Astrocyte (in vitro differentiated cells and primary cell): ENCODE data around the gene KRT37. TPM values are rescaled to one million over a fixed set of nuclear protein-coding genes. Genes with fewer than 3 reads are reported as not detected.

Source experiments
- DNase-seq: peaks from one replicate; pipeline ENCODE4 v3.0.0-alpha.2; 2010; ENCODE audit warnings: low read depth
- FAIRE-seq: peaks from 2 replicates; lab custom pipeline; 2011; peaks lifted over from hg19 to GRCh38; lab: Jason Lieb, UNC
- H2AFZ ChIP-seq: 2 replicates; pipeline ENCODE4 v1.6.0; 2012; ENCODE audit warnings: low read depth, low read length, inconsistent platforms
- H3K27ac ChIP-seq: 2 replicates; pipeline ENCODE4 v1.5.1; 2011; ENCODE audit warnings: low read depth, low read length, inconsistent platforms
- H3K27me3 ChIP-seq: 2 replicates; pipeline ENCODE4 v1.6.0; 2011; ENCODE audit warnings: low read length, inconsistent platforms; ENCODE audit not compliant: insufficient read depth
- H3K36me3 ChIP-seq: 2 replicates; pipeline ENCODE4 v1.5.1; 2011; ENCODE audit warnings: low read length, inconsistent platforms; ENCODE audit not compliant: insufficient read depth
- H3K4me1 ChIP-seq: 2 replicates; pipeline ENCODE4 v1.5.1; 2011; ENCODE audit warnings: low read length, inconsistent platforms; ENCODE audit not compliant: insufficient read depth
- H3K4me2 ChIP-seq: 2 replicates; pipeline ENCODE4 v1.6.0; 2012; ENCODE audit warnings: low read length, inconsistent platforms
- H3K4me3 ChIP-seq: 2 replicates; pipeline ENCODE4 v1.5.1; 2011; ENCODE audit warnings: low read depth, mild to moderate bottlenecking, low read length, inconsistent platforms; ENCODE audit not compliant: insufficient read depth
- H3K79me2 ChIP-seq: 2 replicates; pipeline ENCODE4 v1.6.0; 2012; ENCODE audit warnings: mild to moderate bottlenecking, low read length, inconsistent platforms; ENCODE audit not compliant: insufficient read depth
- H3K9ac ChIP-seq: 2 replicates; pipeline ENCODE4 v1.6.0; 2012; ENCODE audit warnings: mild to moderate bottlenecking, low read length, inconsistent platforms
- H3K9me3 ChIP-seq: 2 replicates; pipeline ENCODE4 v1.5.1; 2012; ENCODE audit warnings: low read depth, mild to moderate bottlenecking, low read length, inconsistent platforms; ENCODE audit not compliant: insufficient read depth
- H4K20me1 ChIP-seq: 2 replicates; pipeline ENCODE4 v1.6.0; 2012; ENCODE audit warnings: low read length, inconsistent platforms; ENCODE audit not compliant: insufficient read depth
- H3K27ac Mint-ChIP-seq: one replicate; pipeline ENCODE4 v1.8.0; 2021; ENCODE audit warnings: mild to moderate bottlenecking, mixed read lengths; ENCODE audit not compliant: unreplicated experiment
- H3K27me3 Mint-ChIP-seq: one replicate; pipeline ENCODE4 v1.8.0; 2021; ENCODE audit warnings: low read depth, mixed read lengths; ENCODE audit not compliant: unreplicated experiment
- H3K36me3 Mint-ChIP-seq: one replicate; pipeline ENCODE4 v1.8.0; 2021; ENCODE audit warnings: low read depth, mixed read lengths; ENCODE audit not compliant: unreplicated experiment
- H3K4me1 Mint-ChIP-seq: one replicate; pipeline ENCODE4 v1.8.0; 2021; ENCODE audit warnings: low read depth, mixed read lengths; ENCODE audit not compliant: unreplicated experiment
- H3K4me3 Mint-ChIP-seq: one replicate; pipeline ENCODE4 v1.8.0; 2021; ENCODE audit warnings: mild to moderate bottlenecking, moderate library complexity, mixed read lengths; ENCODE audit not compliant: unreplicated experiment
- H3K9me3 Mint-ChIP-seq: one replicate; pipeline ENCODE4 v1.8.0; 2021; ENCODE audit warnings: mild to moderate bottlenecking, mixed read lengths; ENCODE audit not compliant: unreplicated experiment
- CTCF ChIP-seq: IDR thresholded peaks from 2 replicates; pipeline ENCODE4 v1.5.1; 2011; ENCODE audit warnings: low read depth, mild to moderate bottlenecking, inconsistent platforms, low read length, moderate library complexity; ENCODE audit not compliant: insufficient read depth
- EZH2 ChIP-seq: IDR thresholded peaks from 2 replicates; pipeline ENCODE4 v1.6.1; 2012; ENCODE audit warnings: mild to moderate bottlenecking, low read length, inconsistent platforms; ENCODE audit not compliant: insufficient read depth
- total RNA-seq: library from RNA; stranded (reverse); gene quantifications from 2 replicates; pipeline ENCODE4 v1.2.1, GENCODE V29; 2021

The KRT37 gene
- total RNA-seq, 1 donor from 2014 or later = not detected

GRCh38 chr17:41452281-41452680, 27.9 kb upstream of the KRT37 start:
- Histone ChIP-seq H4K20me1 (no peaks in the 10 kb centered on the region), H3K4me2 (no peak overlapping the region), H3K4me3 (no peak overlapping the region), H3K36me3 (no peaks in the 10 kb centered on the region), H3K27ac (no peak overlapping the region), H3K4me1 (no peaks in the 10 kb centered on the region), H3K9me3 (peaks cover 7% of the 10 kb centered on the region), H2AFZ (no peak overlapping the region), H3K79me2 (no peaks in the 10 kb centered on the region), H3K27me3 (peaks cover 2% of the 10 kb centered on the region), H3K9ac (no peak overlapping the region)
- Mint-ChIP-seq H3K27ac (no peak overlapping the region), H3K36me3 (peaks cover 3% of the 10 kb centered on the region), H3K4me3 (no peak overlapping the region), H3K9me3 (peaks cover 26% of the 10 kb centered on the region), H3K27me3 (peaks cover 35% of the 10 kb centered on the region), H3K4me1 (no peaks in the 10 kb centered on the region)
- TF ChIP-seq CTCF = no peak
- no peak for TF ChIP-seq EZH2
- FAIRE-seq (no peak), DNase-seq (no peak)

- Histone ChIP-seq H3K27ac (no peak overlapping the region), H3K4me1 (peaks cover 6% of the 10 kb centered on the region), H3K9me3 (peaks cover 7% of the 10 kb centered on the region), H3K9ac (no peak overlapping the region), H3K4me2 (no peak overlapping the region), H3K79me2 (no peaks in the 10 kb centered on the region), H3K36me3 (no peaks in the 10 kb centered on the region), H3K4me3 (no peak overlapping the region), H4K20me1 (no peaks in the 10 kb centered on the region), H3K27me3 (peaks cover 2% of the 10 kb centered on the region), H2AFZ (no peak overlapping the region)
- DNase-seq (peak; percentile 44), FAIRE-seq (peak; percentile 66)
- no peak overlapping the region for H3K4me3 Mint-ChIP-seq
- peaks cover 29% of the 10 kb centered on the region for H3K27me3 Mint-ChIP-seq
- no peak for TF ChIP-seq EZH2
- TF ChIP-seq CTCF = no peak
- H3K27ac Mint-ChIP-seq = peak overlapping the region; percentile 27
- peaks cover 3% of the 10 kb centered on the region for H3K4me1 Mint-ChIP-seq
- H3K9me3 Mint-ChIP-seq = peaks cover 26% of the 10 kb centered on the region
- peaks cover 3% of the 10 kb centered on the region for H3K36me3 Mint-ChIP-seq
Observed at GRCh38 chr17:41451154-41451728, 26.9 kb upstream of the KRT37 start.

GRCh38 chr17:41449008-41449407, 24.6 kb upstream of the KRT37 start:
- H4K20me1 ChIP-seq = no peaks in the 10 kb centered on the region
- H3K4me2 ChIP-seq = no peak overlapping the region
- H3K4me1 Mint-ChIP-seq = peaks cover 3% of the 10 kb centered on the region
- peaks cover 24% of the 10 kb centered on the region for H3K27me3 Mint-ChIP-seq
- TF ChIP-seq CTCF (no peak), EZH2 (no peak)
- no peaks in the 10 kb centered on the region for H3K36me3 ChIP-seq
- H3K9ac ChIP-seq = no peak overlapping the region
- no peak overlapping the region for H2AFZ ChIP-seq
- H3K9me3 ChIP-seq = peaks cover 7% of the 10 kb centered on the region
- no peak overlapping the region for H3K27ac ChIP-seq
- peaks cover 6% of the 10 kb centered on the region for H3K4me1 ChIP-seq
- DNase-seq (no peak), FAIRE-seq (no peak)
- no peak overlapping the region for H3K4me3 Mint-ChIP-seq
- H3K36me3 Mint-ChIP-seq = peaks cover 3% of the 10 kb centered on the region
- no peaks in the 10 kb centered on the region for H3K27me3 ChIP-seq
- H3K4me3 ChIP-seq = no peak overlapping the region
- no peaks in the 10 kb centered on the region for H3K79me2 ChIP-seq
- H3K9me3 Mint-ChIP-seq = peaks cover 28% of the 10 kb centered on the region
- no peak overlapping the region for H3K27ac Mint-ChIP-seq
